Stimulated activated CD8-positive, alpha-beta memory T cell treated with anti-CD3 and anti-CD28 coated beads, Interleukin-12 subunit alpha, Interleukin-12 subunit beta, amount 100 ng/mL, for 24 hours (primary cell): ENCODE results near the gene SLC36A2.
"Not testable (repeated sequence)": the region's sequence is repeated elsewhere in the genome, so short reads cannot be mapped to it uniquely, and the experiment has no call there.

Experiments used
- DNase-seq: peaks from one replicate; pipeline ENCODE4 v3.0.0-alpha.2; 2020; ENCODE audit errors: extremely low read depth

The SLC36A2 gene

GRCh38 chr5:151326266-151326665 lies 21.1 kb downstream of the SLC36A2 start:
- no peak for DNase-seq

DNA sequence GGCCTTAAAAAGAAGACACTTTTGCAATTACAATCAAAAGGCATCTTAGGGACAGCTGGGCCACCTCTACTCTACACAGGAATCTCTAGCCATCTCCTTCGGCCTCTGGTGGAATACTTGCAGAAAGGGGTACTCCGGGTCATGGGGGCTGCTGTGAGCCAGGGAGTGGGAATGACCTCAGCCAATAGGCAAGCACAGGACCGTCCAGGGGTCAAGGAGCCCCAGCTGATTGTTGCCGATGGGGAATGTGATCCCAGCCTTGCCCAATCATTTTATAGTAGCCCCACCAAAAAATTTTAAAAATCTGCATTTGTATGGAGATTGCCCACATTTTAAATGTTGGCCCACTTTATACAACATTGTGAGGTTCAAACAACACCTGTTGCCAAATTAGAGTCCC lies 26.9 kb downstream of the SLC36A2 start:
- DNase-seq = no peak

- no peak for DNase-seq
Observed at GRCh38 chr5:151318850-151319732, 28.3 kb downstream of the SLC36A2 start.

- no peak for DNase-seq
Observed at GRCh38 chr5:151317871-151318270, 29.5 kb downstream of the SLC36A2 start.

DNA sequence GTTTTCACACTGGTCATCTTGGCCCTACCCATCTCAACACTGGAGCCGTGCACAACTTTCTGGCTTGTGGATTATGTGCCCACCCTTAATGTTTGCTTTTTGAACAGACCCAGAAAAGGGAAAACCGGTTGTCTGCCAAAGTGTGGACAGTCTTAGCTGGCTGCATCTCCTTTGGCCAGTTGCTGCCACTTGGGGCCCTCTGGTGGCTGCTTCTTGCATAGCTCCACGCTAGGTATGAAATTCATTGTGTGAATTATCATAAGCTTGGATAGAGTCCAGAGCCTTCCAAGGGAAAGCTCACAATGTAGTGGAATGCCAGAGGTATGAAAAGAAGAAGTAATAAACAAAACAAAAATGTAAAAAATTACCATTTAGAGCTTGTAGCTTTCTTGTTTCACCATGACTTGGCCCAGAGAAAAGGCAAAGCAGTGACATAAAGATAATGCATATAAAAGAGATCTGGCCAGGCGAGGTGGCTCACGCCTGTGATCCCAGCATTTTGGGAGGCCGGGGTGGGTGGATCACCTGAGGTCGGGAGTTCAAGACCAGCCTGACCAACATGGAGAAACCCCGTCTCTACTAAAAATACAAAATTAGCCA lies 31.3 kb downstream of the SLC36A2 start:
- peak; percentile 7 for DNase-seq

- no peak for DNase-seq
Observed at GRCh38 chr5:151313357-151313756, 34.0 kb downstream of the SLC36A2 start.

- DNase-seq = no peak
Observed at GRCh38 chr5:151312756-151313324, 34.5 kb downstream of the SLC36A2 start.

DNA sequence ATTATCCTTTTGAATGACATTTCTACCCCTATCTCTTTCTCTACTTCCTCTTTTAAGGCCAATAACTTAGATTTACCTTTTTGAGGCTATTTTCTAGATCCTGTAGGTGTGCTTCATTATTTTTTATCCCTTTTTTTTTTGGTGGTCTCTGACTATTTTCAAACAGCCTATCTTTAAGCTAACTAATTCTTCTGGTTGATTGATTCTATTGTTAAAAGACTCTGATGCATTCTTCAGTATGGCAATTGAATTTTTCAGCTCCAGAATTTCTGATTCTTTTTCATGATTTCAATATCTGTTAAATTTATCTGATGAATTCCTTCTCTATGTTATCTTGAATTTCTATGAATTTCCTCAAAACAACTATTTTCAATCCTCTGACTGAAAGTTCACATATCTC lies 36.4 kb downstream of the SLC36A2 start:
- DNase-seq = no peak

- not testable (repeated sequence) for DNase-seq
Observed at GRCh38 chr5:151309821-151310220, 37.5 kb downstream of the SLC36A2 start.

- DNase-seq = not testable (repeated sequence)
Observed at GRCh38 chr5:151309266-151309665, 38.1 kb downstream of the SLC36A2 start.

GRCh38 chr5:151303666-151304065 lies 43.7 kb downstream of the SLC36A2 start, which contains the start of gene SLC36A3:
SLC36A3 (minus strand) TSS chr5:151303766; CDS start chr5:151303354, 412 bp downstream.
- no peak for DNase-seq

GRCh38 chr5:151298063-151298855 lies 49.1 kb downstream of the SLC36A2 start:
- no peak for DNase-seq

GRCh38 chr5:151296974-151297373 lies 50.4 kb downstream of the SLC36A2 start:
- DNase-seq = no peak

GRCh38 chr5:151296478-151296830 lies 50.9 kb downstream of the SLC36A2 start:
- DNase-seq = no peak

DNA sequence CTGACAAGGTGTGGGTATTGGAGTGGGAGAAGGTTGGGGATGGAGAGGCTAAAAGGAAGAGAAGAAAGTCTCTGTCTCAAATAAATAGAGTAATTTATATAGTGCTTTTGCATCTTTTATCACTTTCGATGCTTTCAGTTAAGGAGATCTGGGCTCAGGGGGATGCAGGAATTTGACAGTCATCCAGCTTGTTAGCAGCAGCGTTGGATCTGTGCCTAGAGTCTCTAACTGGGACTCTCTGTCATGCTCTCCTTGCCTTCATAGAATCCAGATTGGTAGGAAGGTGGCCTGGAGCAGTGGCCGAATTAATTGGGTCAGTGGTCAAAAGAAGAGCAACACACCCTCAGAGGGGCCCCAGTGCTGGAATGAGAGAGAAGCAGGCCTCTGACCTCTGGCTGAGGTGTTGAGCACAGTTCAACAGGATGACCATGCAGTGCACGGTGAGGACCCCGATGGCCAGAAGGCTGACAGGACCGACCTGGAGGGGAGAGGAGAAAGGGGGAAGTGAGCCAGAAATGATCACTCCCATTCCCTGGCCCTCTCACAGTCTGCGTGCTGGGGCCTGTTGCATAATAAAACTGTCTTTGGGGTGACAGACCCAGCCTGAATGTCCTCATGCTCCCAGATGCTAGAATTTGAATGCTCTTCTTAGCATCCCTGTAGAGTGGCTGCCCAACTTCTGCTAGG lies 51.4 kb downstream of the SLC36A2 start:
- no peak for DNase-seq

- no peak for DNase-seq
Observed at GRCh38 chr5:151295138-151295537, 52.2 kb downstream of the SLC36A2 start.

DNA sequence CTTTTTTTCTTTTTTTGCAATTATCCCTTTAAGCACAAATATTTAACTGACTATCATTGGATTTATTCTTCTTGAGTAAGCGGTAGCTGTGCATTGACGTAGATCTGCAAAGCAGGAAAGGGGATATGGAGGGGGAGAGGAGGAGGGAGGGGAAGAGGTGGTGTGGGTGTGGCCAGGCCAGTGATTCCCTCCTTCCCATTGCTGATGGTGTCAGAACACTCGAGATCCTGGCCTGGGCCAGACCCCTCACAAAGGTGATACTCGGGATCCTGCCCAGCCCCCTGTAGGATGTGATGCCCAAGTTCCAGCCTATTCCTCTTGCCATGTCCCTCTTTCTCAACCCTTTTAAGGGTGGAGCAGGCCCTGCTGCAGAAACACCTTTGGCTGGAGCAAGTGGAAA lies 53.7 kb downstream of the SLC36A2 start:
- no peak for DNase-seq

DNA sequence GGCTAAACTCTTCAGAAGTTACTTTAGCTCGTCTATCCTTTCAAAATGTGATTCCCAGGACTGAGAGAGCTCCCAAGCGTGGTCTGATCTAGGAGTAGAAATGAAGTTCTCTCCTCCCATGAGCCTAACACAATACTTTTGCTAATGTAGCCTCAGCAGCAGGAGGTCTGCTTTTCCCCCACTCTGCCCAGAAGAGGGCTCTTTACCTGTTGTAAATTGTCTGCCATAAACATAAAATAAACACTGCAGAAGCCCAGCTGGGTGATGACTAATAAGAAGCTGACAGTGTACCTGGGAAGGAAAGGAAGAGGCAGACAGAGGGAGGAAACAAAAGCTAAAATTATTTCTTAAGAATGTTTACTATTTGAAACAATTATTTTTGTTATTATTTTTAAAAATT lies 59.2 kb downstream of the SLC36A2 start:
- DNase-seq = no peak

DNA sequence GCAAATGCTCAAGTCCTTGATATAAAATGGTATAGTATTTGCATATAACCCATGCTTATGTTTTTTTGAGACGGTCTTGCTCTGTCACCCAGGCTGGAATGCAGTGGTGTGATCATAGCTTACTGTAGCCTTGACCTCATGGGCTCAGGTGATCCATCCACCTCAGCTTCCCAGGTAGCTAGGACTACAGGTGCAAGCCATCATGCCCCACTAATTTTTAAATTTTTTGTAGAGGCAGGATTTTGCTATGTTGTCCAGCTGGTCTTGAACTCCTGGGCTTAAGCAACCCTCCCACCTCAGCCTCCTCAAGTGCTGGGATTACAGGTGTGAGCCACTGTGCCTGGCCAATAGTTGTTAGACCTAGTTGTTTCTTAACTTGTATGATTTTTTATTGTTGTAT lies 61.1 kb downstream of the SLC36A2 start:
- no peak for DNase-seq

DNA sequence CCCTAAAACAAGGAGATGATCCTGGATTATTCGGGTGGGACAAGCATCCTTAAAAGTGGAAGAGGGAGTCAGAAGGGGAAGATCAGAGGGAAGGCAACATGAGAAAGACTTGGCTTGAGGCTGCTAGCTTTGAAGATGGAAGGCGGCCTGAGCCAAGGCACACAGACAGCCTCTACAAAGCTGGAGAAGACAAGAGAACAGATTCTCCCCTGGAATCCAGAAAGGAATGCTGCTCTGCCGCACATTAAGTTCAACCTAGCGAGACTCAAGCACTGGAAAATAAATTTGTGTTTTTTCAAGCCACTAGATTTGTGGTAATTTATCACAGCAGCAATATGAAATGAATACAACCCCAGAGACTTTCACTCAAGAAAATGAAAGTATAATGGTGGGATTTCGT lies 61.7 kb downstream of the SLC36A2 start:
- DNase-seq = no peak

DNA sequence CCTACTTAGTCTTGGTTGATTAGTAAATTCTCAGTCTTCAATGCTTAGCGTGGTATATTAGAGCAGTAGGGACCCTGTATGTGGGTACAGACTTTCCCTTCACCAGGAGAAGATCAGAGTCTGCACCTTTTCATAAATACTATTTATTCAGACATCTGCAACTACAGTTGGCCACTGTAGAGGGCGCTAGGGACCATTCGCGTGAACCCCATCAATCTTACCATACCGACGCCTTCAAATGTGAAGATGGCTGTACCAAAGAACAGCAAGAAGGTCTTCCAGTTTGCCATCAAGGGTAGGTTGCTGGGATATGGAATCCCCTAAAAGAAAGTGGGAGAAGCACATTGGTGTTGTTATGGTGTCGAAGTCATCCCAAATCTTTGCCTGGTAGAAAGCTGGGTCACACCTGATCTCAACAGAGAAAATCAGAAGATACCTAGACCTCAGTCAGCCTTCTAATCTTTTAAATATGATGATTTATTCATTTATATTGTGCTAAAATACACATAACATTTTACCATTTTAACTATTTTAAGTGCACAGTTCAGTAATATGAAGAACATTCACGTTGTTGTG lies 62.9 kb downstream of the SLC36A2 start:
- DNase-seq = no peak
